SK-N-MC (cell line): ENCODE data around the gene ARHGAP44.

Experiments used
- DNase-seq: peaks from one replicate; pipeline ENCODE4 v3.0.0-alpha.2; 2011; ENCODE audit warnings: low read depth, low spot score
- H3K27ac ChIP-seq: fragments of 200-600 bp; sonication (generic); 2 replicates; pipeline ENCODE4 v1.5.1; 2016; ENCODE audit warnings: mixed run types
- H3K36me3 ChIP-seq: fragments of 200-600 bp; sonication (generic); 2 replicates; pipeline ENCODE4 v1.6.1; 2017; ENCODE audit warnings: antibody characterized with exemption, low read length, mixed read lengths; ENCODE audit not compliant: insufficient read depth
- H3K4me3 ChIP-seq: fragments of 200-600 bp; sonication (generic); 2 replicates; pipeline ENCODE4 v1.5.1; 2016
- H3K9ac ChIP-seq: fragments of 200-600 bp; sonication (generic); 2 replicates; pipeline ENCODE4 v1.8.0; 2017; ENCODE audit warnings: mixed run types, mixed read lengths; ENCODE audit not compliant: insufficient read length
- H3K9me3 ChIP-seq: fragments of 200-600 bp; sonication (generic); 2 replicates; pipeline ENCODE4 v1.6.1; 2017; ENCODE audit warnings: low read depth, mild to moderate bottlenecking, antibody characterized with exemption, low read length, moderate library complexity, mixed read lengths
- EZH2 ChIP-seq: fragments of 200-600 bp; sonication (generic); IDR thresholded peaks from one replicate; pipeline ENCODE4 v1.6.1; 2017; ENCODE audit warnings: antibody characterized with exemption
- FOXP2 ChIP-seq: optimal IDR thresholded peaks from 2 replicates; pipeline ENCODE3; 2011; ENCODE audit warnings: mild to moderate bottlenecking, moderate library complexity; ENCODE audit not compliant: insufficient read depth; ENCODE audit errors: extremely low read length, control extremely low read depth
- POLR2AphosphoS5 ChIP-seq: IDR thresholded peaks from 2 replicates; pipeline ENCODE4 v1.6.1; 2012; ENCODE audit warnings: mild to moderate bottlenecking, low read depth, low read length, borderline replicate concordance

The ARHGAP44 gene

GRCh38 chr17:12789481-12790248, at the start of gene ARHGAP44:
Gene ARHGAP44, plus strand, starts transcription at chr17:12789498. Its CDS starts 341 bp downstream, at chr17:12789839.
- no peak for TF ChIP-seq EZH2
- TF ChIP-seq FOXP2, result no peak
- TF ChIP-seq POLR2AphosphoS5, result no peak
- H3K9ac ChIP-seq, result no peak within 1 kb of the TSS
- no peak for DNase-seq
- H3K36me3 ChIP-seq, result no peaks in the 10 kb centered on the region
- H3K9me3 ChIP-seq, result no peaks in the 10 kb centered on the region
- peak within 1 kb of the TSS; percentile 78 for H3K4me3 ChIP-seq
- no peak within 1 kb of the TSS for H3K27ac ChIP-seq

GRCh38 chr17:12739500-12739899, 49.8 kb upstream of the ARHGAP44 start:
- Histone ChIP-seq H3K4me3 (no peak overlapping the region), H3K27ac (no peak overlapping the region), H3K9me3 (no peaks in the 10 kb centered on the region), H3K9ac (no peak overlapping the region), H3K36me3 (no peaks in the 10 kb centered on the region)
- TF ChIP-seq EZH2 (peak; percentile 32), FOXP2 (no peak), POLR2AphosphoS5 (no peak)
- no peak for DNase-seq

- H3K27ac ChIP-seq, result no peak overlapping the region
- no peak overlapping the region for H3K9ac ChIP-seq
- H3K9me3 ChIP-seq, result no peaks in the 10 kb centered on the region
- no peak overlapping the region for H3K4me3 ChIP-seq
- TF ChIP-seq FOXP2 (no peak), POLR2AphosphoS5 (no peak), EZH2 (no peak)
- no peaks in the 10 kb centered on the region for H3K36me3 ChIP-seq
- no peak for DNase-seq
Observed at GRCh38 chr17:12743046-12743445, 46.3 kb upstream of the ARHGAP44 start.

GRCh38 chr17:12744298-12744697, 45.0 kb upstream of the ARHGAP44 start:
- no peak overlapping the region for H3K9ac ChIP-seq
- no peaks in the 10 kb centered on the region for H3K36me3 ChIP-seq
- TF ChIP-seq POLR2AphosphoS5 (no peak), FOXP2 (no peak), EZH2 (no peak)
- H3K4me3 ChIP-seq, result no peak overlapping the region
- H3K27ac ChIP-seq, result no peak overlapping the region
- no peaks in the 10 kb centered on the region for H3K9me3 ChIP-seq
- no peak for DNase-seq

GRCh38 chr17:12744786-12745185, 44.5 kb upstream of the ARHGAP44 start:
- DNase-seq, result no peak
- H3K36me3 ChIP-seq, result no peaks in the 10 kb centered on the region
- no peaks in the 10 kb centered on the region for H3K9me3 ChIP-seq
- no peak overlapping the region for H3K27ac ChIP-seq
- TF ChIP-seq POLR2AphosphoS5 (no peak), FOXP2 (no peak), EZH2 (no peak)
- no peak overlapping the region for H3K9ac ChIP-seq
- no peak overlapping the region for H3K4me3 ChIP-seq

DNA sequence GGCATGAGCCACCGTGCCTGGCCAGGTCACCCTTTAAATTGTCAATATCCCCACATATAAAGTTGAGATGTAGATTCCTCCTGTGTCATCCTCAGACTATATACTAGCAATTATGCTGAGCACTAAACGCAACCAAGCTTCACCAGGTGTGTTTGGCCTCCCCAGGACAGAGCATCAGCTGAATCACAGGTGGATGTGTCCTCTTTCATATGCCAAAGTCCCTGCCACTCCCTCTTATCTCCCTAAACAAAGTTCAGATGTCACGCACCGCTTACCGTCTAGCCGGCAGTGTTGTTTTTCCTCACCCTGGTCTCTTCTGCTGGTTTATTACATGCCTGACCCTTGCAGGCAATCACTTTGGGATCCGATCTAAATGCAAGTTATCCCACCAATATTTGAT, 43.8 kb upstream of the ARHGAP44 start:
- no peaks in the 10 kb centered on the region for H3K36me3 ChIP-seq
- TF ChIP-seq FOXP2 (no peak), EZH2 (no peak), POLR2AphosphoS5 (no peak)
- H3K9me3 ChIP-seq, result no peaks in the 10 kb centered on the region
- H3K4me3 ChIP-seq, result no peak overlapping the region
- H3K9ac ChIP-seq, result no peak overlapping the region
- H3K27ac ChIP-seq, result no peak overlapping the region
- DNase-seq, result no peak

- Histone ChIP-seq H3K9me3 (no peaks in the 10 kb centered on the region), H3K9ac (no peak overlapping the region), H3K36me3 (no peaks in the 10 kb centered on the region), H3K27ac (no peak overlapping the region), H3K4me3 (no peak overlapping the region)
- no peak for DNase-seq
- TF ChIP-seq POLR2AphosphoS5 (no peak), EZH2 (no peak), FOXP2 (no peak)
Observed at GRCh38 chr17:12756786-12757185, 32.5 kb upstream of the ARHGAP44 start.

- Histone ChIP-seq H3K27ac (no peak overlapping the region), H3K36me3 (no peaks in the 10 kb centered on the region), H3K9ac (no peak overlapping the region), H3K4me3 (no peak overlapping the region), H3K9me3 (no peaks in the 10 kb centered on the region)
- no peak for DNase-seq
- TF ChIP-seq FOXP2 (no peak), EZH2 (no peak), POLR2AphosphoS5 (no peak)
Observed at GRCh38 chr17:12759090-12759489, 30.2 kb upstream of the ARHGAP44 start.

DNA sequence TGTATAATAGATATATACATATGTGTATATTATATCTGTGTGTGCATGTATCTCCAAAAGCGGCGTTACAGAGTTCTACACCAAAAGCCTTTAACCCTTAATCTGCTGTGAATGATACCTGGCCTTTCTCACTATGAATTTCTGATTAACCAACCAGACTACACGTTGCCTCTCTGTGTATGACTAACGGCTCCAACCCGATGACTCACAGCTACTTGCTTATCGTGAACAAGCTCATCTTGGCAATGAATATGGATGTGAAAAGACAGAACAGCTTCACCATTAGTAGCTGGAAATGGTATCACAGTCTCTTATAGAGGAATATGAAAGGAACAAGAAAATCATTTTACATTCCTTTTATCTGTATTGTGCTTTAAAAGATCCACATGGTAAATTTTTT, 23.8 kb upstream of the ARHGAP44 start:
- DNase-seq, result no peak

More for the DNA sequence above, 23.8 kb upstream of the ARHGAP44 start:
- no peak overlapping the region for H3K27ac ChIP-seq
- no peak for TF ChIP-seq FOXP2
- no peak for TF ChIP-seq EZH2
- no peak for TF ChIP-seq POLR2AphosphoS5
- H3K9me3 ChIP-seq, result no peaks in the 10 kb centered on the region
- H3K9ac ChIP-seq, result no peak overlapping the region
- no peak overlapping the region for H3K4me3 ChIP-seq
- H3K36me3 ChIP-seq, result no peaks in the 10 kb centered on the region
